H9 (cell line): ENCODE data around the gene ZG16. TPM values are rescaled to one million over a fixed set of nuclear protein-coding genes. Genes with fewer than 3 reads are reported as not detected.

ENCODE experiments used
- DNase-seq: peaks from one replicate; pipeline ENCODE4 v3.0.0-alpha.2; 2017
- H2AFZ ChIP-seq: one replicate; pipeline ENCODE4 v1.6.1; 2013; ENCODE audit warnings: mild to moderate bottlenecking, low read length, control low read depth, moderate library complexity
- H2AK5ac ChIP-seq: 2 replicates; pipeline ENCODE4 v1.6.1; 2013; ENCODE audit warnings: low read length, control low read depth, mixed read lengths; ENCODE audit not compliant: insufficient read length
- H2BK120ac ChIP-seq: one replicate; pipeline ENCODE4 v1.6.1; 2013; ENCODE audit warnings: low read depth, mild to moderate bottlenecking, low read length, control low read depth, inconsistent platforms; ENCODE audit not compliant: poor library complexity, severe bottlenecking
- H2BK12ac ChIP-seq: 2 replicates; pipeline ENCODE4 v1.6.1; 2013; ENCODE audit warnings: low read length, control low read depth, mixed read lengths, low read depth; ENCODE audit not compliant: insufficient read length
- H2BK15ac ChIP-seq: 2 replicates; pipeline ENCODE4 v1.6.1; 2013; ENCODE audit warnings: low read depth, low read length, control low read depth
- H2BK20ac ChIP-seq: one replicate; pipeline ENCODE4 v1.6.1; 2013; ENCODE audit warnings: low read depth, mild to moderate bottlenecking, low read length, control low read depth, inconsistent platforms; ENCODE audit not compliant: poor library complexity, severe bottlenecking
- H2BK5ac ChIP-seq: 2 replicates; pipeline ENCODE4 v1.6.1; 2013; ENCODE audit warnings: low read length, control low read depth, mixed read lengths; ENCODE audit not compliant: insufficient read length
- H3K14ac ChIP-seq: 2 replicates; pipeline ENCODE4 v1.6.1; 2013; ENCODE audit warnings: low read length, control low read depth; ENCODE audit not compliant: insufficient read depth
- H3K18ac ChIP-seq: 2 replicates; pipeline ENCODE4 v1.6.1; 2013; ENCODE audit warnings: low read depth, mild to moderate bottlenecking, mixed read lengths, low read length, control low read depth; ENCODE audit not compliant: insufficient read length
- H3K23ac ChIP-seq: 2 replicates; pipeline ENCODE4 v1.6.1; 2013; ENCODE audit warnings: low read length, control low read depth, mixed read lengths, low read depth; ENCODE audit not compliant: insufficient read length
- H3K23me2 ChIP-seq: 2 replicates; pipeline ENCODE4 v1.6.1; 2013; ENCODE audit warnings: low read depth, mild to moderate bottlenecking, mixed read lengths, low read length, control low read depth; ENCODE audit not compliant: insufficient read length, poor library complexity, severe bottlenecking
- H3K27ac ChIP-seq: 2 replicates; pipeline ENCODE4 v1.5.1; 2013; ENCODE audit warnings: low read length, control low read depth, mixed read lengths, low read depth; ENCODE audit not compliant: insufficient read length
- H3K27me3 ChIP-seq: 2 replicates; pipeline ENCODE4 v1.6.1; 2013; ENCODE audit warnings: low read length, control low read depth, inconsistent platforms; ENCODE audit not compliant: insufficient read depth
- H3K4ac ChIP-seq: 2 replicates; pipeline ENCODE4 v1.6.1; 2013; ENCODE audit warnings: low read depth, mild to moderate bottlenecking, control low read depth, inconsistent platforms, low read length, moderate library complexity
- H3K4me1 ChIP-seq: 2 replicates; pipeline ENCODE4 v1.6.1; 2013; ENCODE audit warnings: low read length, control low read depth, inconsistent platforms; ENCODE audit not compliant: insufficient read depth
- H3K4me2 ChIP-seq: 2 replicates; pipeline ENCODE4 v1.6.1; 2013; ENCODE audit warnings: low read length, control low read depth, mixed read lengths; ENCODE audit not compliant: insufficient read length, insufficient read depth
- H3K56ac ChIP-seq: 2 replicates; pipeline ENCODE4 v1.6.1; 2013; ENCODE audit warnings: low read depth, mild to moderate bottlenecking, mixed read lengths, low read length, control low read depth; ENCODE audit not compliant: insufficient read length
- H3K79me1 ChIP-seq: 2 replicates; pipeline ENCODE4 v1.6.1; 2013; ENCODE audit warnings: low read depth, mild to moderate bottlenecking, moderate library complexity, low read length, control low read depth, inconsistent platforms; ENCODE audit not compliant: insufficient read depth, poor library complexity, severe bottlenecking
- H3K79me2 ChIP-seq: 2 replicates; pipeline ENCODE4 v1.6.1; 2013; ENCODE audit warnings: low read length, control low read depth, inconsistent platforms; ENCODE audit not compliant: insufficient read depth
- H3K9ac ChIP-seq: 2 replicates; pipeline ENCODE4 v1.6.1; 2013; ENCODE audit warnings: low read length, control low read depth, mixed read lengths; ENCODE audit not compliant: insufficient read length; ENCODE audit errors: extremely low read depth
- H3K9me3 ChIP-seq: one replicate; pipeline ENCODE4 v1.6.1; 2013; ENCODE audit warnings: low read depth, low read length, inconsistent platforms; ENCODE audit not compliant: control insufficient read depth
- H3T11ph ChIP-seq: one replicate; pipeline ENCODE4 v1.6.1; 2013; ENCODE audit warnings: mild to moderate bottlenecking, low read length, control low read depth, inconsistent platforms
- H4K20me1 ChIP-seq: one replicate; pipeline ENCODE4 v1.6.1; 2013; ENCODE audit not compliant: control insufficient read depth, insufficient read length, insufficient read depth
- H4K5ac ChIP-seq: 2 replicates; pipeline ENCODE4 v1.6.1; 2013; ENCODE audit warnings: low read depth, mild to moderate bottlenecking, mixed read lengths, low read length, control low read depth; ENCODE audit not compliant: insufficient read length
- H4K8ac ChIP-seq: replicated peaks from 2 replicates; pipeline ENCODE4 v1.6.1; 2013; ENCODE audit warnings: low read length, control low read depth, mixed read lengths, low read depth; ENCODE audit not compliant: insufficient read length
- H4K91ac ChIP-seq: 2 replicates; pipeline ENCODE4 v1.6.1; 2013; ENCODE audit warnings: low read depth, mild to moderate bottlenecking, moderate library complexity, mixed read lengths, low read length, control low read depth; ENCODE audit not compliant: insufficient read length
- H3K27ac Mint-ChIP-seq, 3 experiments: 2 replicates in 2 of 3; 3 replicates in 1 of 3; pipeline ENCODE4 v1.8.0; 2020 to 2021; ENCODE audit warnings: mixed read lengths in 3 of 3, mild to moderate bottlenecking in 1 of 3, moderate library complexity in 1 of 3
- H3K27me3 Mint-ChIP-seq: 2 replicates; pipeline ENCODE4 v1.8.0; 2021; ENCODE audit warnings: low read depth, mild to moderate bottlenecking, moderate library complexity, mixed read lengths
- H3K36me3 Mint-ChIP-seq, 3 experiments: 2 replicates in 2 of 3; 3 replicates in 1 of 3; pipeline ENCODE4 v1.8.0; 2020 to 2021; ENCODE audit warnings: low read depth in 3 of 3, mixed read lengths in 3 of 3; ENCODE audit not compliant: insufficient read depth in 1 of 3
- H3K4me1 Mint-ChIP-seq, 2 experiments: 2 replicates each; pipeline ENCODE4 v1.8.0; 2020; ENCODE audit warnings: mixed read lengths in 2 of 2
- H3K4me3 Mint-ChIP-seq, 2 experiments: 2 replicates in 1 of 2; 3 replicates in 1 of 2; pipeline ENCODE4 v1.8.0; 2020 to 2021; ENCODE audit warnings: mild to moderate bottlenecking in 2 of 2, mixed read lengths in 2 of 2, moderate library complexity in 1 of 2
- H3K9me3 Mint-ChIP-seq, 2 experiments: 2 replicates in 1 of 2; 3 replicates in 1 of 2; pipeline ENCODE4 v1.8.0; 2020; ENCODE audit warnings: mild to moderate bottlenecking in 2 of 2, mixed read lengths in 2 of 2, moderate library complexity in 1 of 2
- WGBS: extraction: QIAGEN DNeasy Blood & Tissue Kit; methylation state at CpG from one replicate; pipeline ENCODE4 v1.1.7; 2013; ENCODE audit warnings: missing lambda C conversion rate, low lambda C conversion rate, mixed read lengths; ENCODE audit not compliant: insufficient read length; ENCODE audit errors: extremely low coverage; 5-methylcytosine and 5-hydroxymethylcytosine counted together
- total RNA-seq: library from RNA; stranded (reverse); gene quantifications from 2 replicates; pipeline ENCODE4 v1.2.1, GENCODE V29; 2021
- TF ChIP-seq, protein P1 (sequence below): fragments of 200-600 bp; sonication (generic); conservative IDR thresholded peaks from 3 replicates; pipeline ENCODE4 v1.8.0; 2021; ENCODE audit warnings: antibody characterized with exemption, mild to moderate bottlenecking

The ZG16 gene
- total RNA-seq, 1 experiment from 2014 or later = not detected

DNA sequence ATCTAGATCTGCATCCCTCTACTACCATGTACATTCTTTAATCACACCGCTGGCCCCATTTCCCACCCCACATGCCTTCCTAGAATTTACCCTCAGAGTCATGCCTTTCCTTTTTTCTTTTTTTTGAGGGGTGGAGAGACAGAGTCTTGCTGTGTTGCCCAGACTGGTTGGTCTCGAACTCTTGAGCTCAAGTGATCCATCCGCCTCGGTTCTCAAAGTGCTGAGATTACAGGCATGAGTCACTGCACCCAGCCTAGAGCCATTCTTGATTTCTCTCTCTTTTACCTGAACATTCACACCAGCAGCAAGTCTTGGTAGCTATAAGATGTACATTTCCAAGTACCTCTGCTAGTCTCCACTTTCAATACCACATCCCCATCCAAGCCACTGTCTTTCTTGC is 40.0 kb downstream of the ZG16 start:
- Histone ChIP-seq H3K27ac (no peak overlapping the region), H3K4ac (no peak overlapping the region), H3K14ac (no peak overlapping the region), H2AK5ac (no peak overlapping the region), H3K27me3 (no peaks in the 10 kb centered on the region), H4K91ac (no peak overlapping the region), H2BK12ac (no peak overlapping the region), H4K20me1 (no peaks in the 10 kb centered on the region), H3K4me1 (peaks cover 6% of the 10 kb centered on the region; the same call in 1 of the 2 replicates), H3T11ph (no peak overlapping the region), H3K56ac (no peak overlapping the region), H3K18ac (no peak overlapping the region), H3K23me2 (peaks cover 17% of the 10 kb centered on the region), H2AFZ (no peak overlapping the region), H4K8ac (no peak overlapping the region), H2BK5ac (no peak overlapping the region), H2BK120ac (no peak overlapping the region), H3K23ac (no peak overlapping the region), H2BK15ac (no peak overlapping the region), H2BK20ac (no peak overlapping the region), H3K79me1 (no peaks in the 10 kb centered on the region), H3K9me3 (no peaks in the 10 kb centered on the region), H3K9ac (peak overlapping the region; percentile 2), H4K5ac (no peak overlapping the region), H3K4me2 (no peak overlapping the region), H3K79me2 (no peaks in the 10 kb centered on the region; the same call in 1 of the 2 replicates)
- WGBS = no CpG with 5 or more reads among the region's 4 CpGs
- H3K4me3 Mint-ChIP-seq = peak overlapping the region; percentile 53 to 68
- peak overlapping the region in 2 of 3 experiments; percentile 58 to 62; a peak in 3 of 7 replicates for H3K27ac Mint-ChIP-seq
- peaks cover 24 to 38% (median 35%) of the 10 kb centered on the region in 3 experiments for H3K36me3 Mint-ChIP-seq
- peaks cover 47 to 59% of the 10 kb centered on the region in 2 experiments for H3K4me1 Mint-ChIP-seq
- TF ChIP-seq, protein P1, sequence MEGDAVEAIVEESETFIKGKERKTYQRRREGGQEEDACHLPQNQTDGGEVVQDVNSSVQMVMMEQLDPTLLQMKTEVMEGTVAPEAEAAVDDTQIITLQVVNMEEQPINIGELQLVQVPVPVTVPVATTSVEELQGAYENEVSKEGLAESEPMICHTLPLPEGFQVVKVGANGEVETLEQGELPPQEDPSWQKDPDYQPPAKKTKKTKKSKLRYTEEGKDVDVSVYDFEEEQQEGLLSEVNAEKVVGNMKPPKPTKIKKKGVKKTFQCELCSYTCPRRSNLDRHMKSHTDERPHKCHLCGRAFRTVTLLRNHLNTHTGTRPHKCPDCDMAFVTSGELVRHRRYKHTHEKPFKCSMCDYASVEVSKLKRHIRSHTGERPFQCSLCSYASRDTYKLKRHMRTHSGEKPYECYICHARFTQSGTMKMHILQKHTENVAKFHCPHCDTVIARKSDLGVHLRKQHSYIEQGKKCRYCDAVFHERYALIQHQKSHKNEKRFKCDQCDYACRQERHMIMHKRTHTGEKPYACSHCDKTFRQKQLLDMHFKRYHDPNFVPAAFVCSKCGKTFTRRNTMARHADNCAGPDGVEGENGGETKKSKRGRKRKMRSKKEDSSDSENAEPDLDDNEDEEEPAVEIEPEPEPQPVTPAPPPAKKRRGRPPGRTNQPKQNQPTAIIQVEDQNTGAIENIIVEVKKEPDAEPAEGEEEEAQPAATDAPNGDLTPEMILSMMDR = no peak
- H3K9me3 Mint-ChIP-seq = no peaks in the 10 kb centered on the region; a peak in 1 of 5 replicates
- no peak for DNase-seq
- no peaks in the 10 kb centered on the region; the same call in 1 of the 2 replicates for H3K27me3 Mint-ChIP-seq
